NCI-H345 treated with DMSO at 0.1 percent for 48 hours (cell line): ENCODE measurements around the gene SPATA2.
"Not testable (repeated sequence)": the region's sequence is repeated elsewhere in the genome, so short reads cannot be mapped to it uniquely, and the experiment has no call there.

Source experiments
- DNase-seq: peaks from one replicate; lab custom pipeline; 2025; ENCODE audit not compliant: unreplicated experiment; lab: John Stamatoyannopoulos, UW

Gene SPATA2

DNA sequence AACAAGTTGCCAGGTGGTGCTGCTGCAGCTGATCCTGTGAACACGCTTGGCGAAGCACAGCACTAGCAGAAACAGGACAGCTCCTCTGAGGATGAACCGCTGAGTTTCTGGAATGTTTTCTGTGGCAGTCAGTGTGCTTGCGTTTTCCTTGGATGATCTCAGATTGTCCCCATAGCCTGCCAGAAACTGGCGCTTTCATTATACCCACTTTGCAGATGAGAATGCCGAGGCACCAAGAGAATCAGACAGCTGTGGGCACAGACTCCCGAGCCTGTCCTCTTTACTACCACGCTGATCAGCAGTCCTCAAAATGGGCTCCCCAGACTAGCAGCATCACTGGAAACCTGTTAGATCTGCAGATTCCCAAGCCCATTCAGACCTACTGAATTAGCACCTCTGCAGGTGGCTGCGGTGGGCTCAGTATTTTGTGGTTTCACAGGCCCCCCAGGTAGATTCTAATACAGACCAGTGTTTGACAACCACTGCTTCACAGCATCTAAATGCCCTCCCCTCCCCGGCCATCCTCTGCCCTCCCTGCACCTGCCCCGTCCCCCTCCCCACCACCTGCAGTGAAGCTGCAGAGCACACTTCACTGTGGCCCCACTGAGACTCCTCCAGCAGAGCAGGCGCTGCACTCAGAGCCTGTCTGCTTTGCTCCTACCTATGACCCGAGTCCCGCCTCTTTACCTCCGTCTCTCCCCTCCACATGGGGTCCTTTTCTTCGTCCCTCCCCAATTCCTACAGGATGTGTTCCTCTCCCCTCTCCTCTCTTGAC, 29.6 kb downstream of the SPATA2 start:
- no peak for DNase-seq

- DNase-seq = no peak
These were observed 32.0 kb downstream of the SPATA2 start for GRCh38 chr20:49883246-49883802.

- no peak for DNase-seq
These were observed 33.0 kb downstream of the SPATA2 start for GRCh38 chr20:49882171-49882970.

DNA sequence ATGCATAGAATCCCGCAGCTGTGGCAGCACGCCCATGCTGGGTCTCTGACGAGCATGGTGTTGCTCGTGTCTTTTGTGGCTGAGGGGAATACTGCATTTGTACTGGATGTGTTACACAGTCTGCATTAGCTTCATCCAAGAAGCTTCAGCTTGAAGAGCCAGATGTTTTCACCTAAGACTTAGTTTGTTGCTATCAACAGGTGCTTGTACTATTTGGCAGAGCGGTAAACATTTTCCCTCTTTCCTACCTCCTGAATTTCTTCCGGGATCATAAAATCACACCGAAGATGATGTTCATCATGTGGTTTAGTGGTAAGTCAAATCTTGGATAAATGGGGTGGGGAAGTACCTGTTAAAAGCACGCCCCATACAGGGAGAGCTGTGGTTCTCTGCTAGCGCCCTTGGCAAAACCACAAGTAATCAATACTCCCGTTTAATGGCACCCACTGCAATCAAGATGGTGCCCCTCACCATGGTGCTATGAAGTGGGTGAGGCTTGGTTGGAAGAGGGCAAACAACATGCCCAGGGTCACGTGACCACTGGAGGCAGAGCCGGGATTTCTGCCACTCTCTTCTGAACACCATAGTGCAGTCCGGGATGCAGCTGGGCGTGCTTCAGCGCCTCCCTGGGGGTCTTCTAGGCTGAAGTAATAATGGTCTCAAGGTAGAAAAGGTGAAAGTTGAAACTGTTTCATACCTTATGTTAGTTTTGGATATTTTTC, 34.4 kb downstream of the SPATA2 start:
- DNase-seq = no peak

DNA sequence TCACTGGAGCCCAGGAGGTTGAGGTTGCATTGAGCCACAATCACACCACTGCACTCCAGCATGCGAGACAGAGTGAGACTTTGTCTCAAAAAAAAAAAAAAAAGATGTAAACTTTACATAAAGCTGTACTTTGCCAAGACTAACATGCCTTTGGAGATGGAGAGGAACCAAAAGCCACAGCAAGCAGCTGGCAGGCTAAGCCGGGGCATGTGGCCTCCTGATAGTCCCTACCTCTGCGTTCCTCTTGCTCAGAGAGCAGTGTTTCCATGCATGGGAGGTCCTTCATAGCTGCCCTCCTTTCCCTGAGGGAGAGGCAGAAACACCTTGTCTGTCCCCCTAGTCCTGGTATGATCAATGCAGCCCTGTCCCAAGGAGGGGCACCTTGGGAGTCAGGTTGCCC, 35.2 kb downstream of the SPATA2 start:
- no peak for DNase-seq

DNA sequence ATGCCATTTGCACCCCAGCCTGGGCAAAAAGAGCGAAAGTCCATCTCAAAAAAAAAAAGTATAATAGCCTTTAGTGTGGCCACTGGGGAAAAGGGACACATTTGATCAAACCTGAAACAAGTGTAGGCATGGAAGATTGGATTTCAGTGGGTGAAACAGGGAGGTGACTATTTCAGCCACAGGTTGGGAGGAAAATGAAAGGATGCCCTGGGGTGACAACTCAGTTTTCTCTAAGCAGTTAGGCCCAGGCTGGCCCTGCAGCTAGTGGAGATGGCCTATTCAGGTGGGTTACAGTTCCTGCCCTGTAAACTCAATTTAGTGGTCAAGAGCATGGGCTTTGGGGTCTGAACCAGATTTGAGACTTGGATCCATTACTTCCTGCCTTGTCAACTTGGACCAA, 36.4 kb downstream of the SPATA2 start:
- DNase-seq = no peak

- no peak for DNase-seq
These were observed 37.9 kb downstream of the SPATA2 start for GRCh38 chr20:49877386-49877921.

GRCh38 chr20:49874696-49875095, 40.6 kb downstream of the SPATA2 start:
- DNase-seq = no peak

DNA sequence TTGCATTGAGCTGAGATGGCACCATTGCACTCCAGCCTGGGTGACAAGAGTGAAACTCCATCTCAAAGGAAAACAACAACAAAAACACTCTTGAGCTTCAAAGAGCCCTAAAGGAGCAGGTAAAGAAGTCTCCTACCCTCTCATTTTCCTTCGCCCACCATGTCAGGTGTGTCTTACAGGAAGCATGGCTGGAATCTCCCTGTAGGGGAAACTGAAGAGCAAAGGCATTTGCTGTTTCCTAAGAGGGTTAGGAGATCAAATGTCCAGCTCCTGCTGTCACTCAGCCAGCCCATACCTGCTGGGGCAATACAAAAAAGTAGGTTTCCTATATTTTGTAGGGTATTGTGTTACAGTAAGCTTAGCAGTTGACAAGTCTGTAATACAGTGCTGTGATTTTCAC, 43.3 kb downstream of the SPATA2 start:
- DNase-seq = no peak

GRCh38 chr20:49871391-49871948, 43.9 kb downstream of the SPATA2 start:
- DNase-seq = no peak

DNA sequence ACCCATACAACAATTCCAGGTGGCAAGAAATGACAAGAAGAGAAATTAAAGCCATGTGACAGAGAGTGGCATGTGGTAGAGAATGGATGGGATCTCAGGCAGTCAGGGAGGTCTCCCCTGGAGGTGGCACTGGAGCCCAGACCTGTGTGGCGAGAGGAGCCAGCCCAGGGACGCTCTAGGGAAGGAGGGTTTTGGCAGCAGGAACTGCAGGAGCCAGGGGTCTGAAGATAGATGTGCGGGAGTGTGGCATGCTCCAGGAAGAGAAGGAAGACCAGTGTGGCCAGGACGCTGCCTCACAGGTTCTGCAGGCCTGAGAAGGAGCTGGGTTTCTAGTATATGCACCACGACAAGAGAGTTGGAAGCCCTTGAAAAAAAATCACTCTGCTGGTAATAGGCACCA, 45.1 kb downstream of the SPATA2 start:
- no peak for DNase-seq

- no peak for DNase-seq
These were observed 46.4 kb downstream of the SPATA2 start for GRCh38 chr20:49868964-49869363.

DNA sequence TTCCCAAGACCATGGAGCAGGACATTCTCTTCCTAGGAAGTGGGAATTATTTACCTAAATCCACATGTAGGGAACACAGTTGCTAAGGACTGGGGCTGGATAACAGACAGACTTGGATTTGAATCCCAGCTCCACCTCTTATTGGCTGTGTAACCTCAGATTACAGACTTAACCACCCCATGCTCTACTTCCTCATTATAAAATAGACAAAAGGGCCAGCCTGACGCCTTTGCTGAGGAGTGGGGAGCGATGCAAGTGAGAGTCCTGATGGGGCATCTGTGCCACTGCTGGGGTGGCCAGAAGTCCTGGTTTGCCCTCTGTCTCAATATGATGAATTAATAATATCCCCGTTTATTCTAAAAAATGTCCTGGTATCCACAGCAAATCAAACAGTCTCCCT, 46.8 kb downstream of the SPATA2 start:
- no peak for DNase-seq

DNA sequence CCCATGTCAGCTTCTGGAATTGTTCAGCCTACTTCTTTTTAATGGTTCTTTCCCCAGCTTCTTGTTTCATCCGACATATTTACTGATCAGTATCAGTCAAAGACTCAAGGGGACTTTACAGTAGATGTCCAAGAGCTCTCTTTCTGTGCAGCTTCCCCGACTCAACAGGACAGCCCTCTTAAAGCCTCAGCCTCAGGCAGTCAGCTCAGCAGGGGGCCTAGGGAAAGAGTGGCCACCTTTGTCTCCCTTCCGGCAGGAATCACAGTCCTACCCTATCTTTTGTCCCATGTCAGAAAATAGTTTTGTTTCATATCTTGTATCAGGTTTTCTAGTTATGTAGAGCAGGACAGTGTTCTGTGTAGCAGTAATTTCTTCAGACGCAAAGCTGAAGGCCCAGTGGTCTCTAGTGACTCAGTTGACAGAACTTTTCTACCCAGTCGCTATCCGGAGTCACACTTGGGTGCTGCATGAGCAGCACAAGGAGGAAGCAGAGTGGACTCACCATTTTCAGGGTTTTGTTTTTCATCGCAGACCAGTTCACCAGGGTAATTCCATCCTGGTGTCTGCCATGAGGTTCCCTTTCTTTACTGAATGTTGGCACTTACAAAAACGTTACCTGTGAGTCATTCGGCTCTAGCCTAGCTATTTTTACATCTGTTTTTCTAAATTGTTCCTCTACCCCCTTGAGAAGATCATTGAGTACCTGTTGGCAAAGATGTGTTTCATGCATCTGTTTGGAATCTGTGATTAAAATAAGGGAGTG, 47.7 kb downstream of the SPATA2 start:
- no peak for DNase-seq

DNA sequence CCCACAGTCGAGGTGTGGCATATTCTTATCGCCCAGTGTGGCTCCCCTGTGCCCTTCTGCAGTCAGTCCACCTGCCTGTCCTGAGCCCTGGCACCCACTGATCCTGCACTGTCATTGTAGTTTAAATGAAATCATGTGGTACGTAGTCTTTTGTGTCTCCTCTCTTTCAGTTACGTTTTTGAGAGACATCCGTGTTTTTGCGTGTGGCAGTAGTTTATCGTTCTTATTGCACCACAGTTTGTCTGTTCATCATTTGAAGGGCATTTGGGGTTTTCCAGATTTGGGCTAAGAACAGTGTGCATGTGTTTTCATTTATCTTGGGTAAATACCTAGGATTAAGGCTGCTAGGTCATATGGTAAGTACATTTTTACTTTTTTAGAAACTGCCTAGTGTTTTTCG, 49.3 kb downstream of the SPATA2 start:
- no peak for DNase-seq

GRCh38 chr20:49865559-49865958, 49.8 kb downstream of the SPATA2 start:
- DNase-seq = no peak

DNA sequence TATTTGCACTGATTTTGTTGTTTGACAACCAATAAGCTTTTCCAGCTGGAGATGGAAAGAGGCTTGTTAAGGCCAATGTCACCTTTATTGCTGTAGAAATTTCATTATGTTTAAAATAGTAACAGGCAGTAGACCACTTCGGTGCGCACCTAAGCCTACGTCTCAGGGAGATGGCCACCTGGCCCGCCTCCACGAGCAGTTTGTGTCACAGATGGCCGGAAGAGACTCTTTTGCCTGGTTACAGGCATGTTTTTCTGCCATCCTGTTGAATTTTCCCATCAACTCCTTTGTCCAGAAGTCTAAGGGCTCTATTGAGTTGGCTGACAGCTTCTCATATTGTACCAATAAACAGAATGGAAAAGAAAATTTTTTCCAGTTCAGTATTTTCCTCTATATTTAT, 51.7 kb downstream of the SPATA2 start:
- no peak for DNase-seq

- DNase-seq = no peak
These were observed 52.6 kb downstream of the SPATA2 start for GRCh38 chr20:49862607-49863200.

GRCh38 chr20:49861232-49861631, 54.1 kb downstream of the SPATA2 start:
- DNase-seq = not testable (repeated sequence)

DNA sequence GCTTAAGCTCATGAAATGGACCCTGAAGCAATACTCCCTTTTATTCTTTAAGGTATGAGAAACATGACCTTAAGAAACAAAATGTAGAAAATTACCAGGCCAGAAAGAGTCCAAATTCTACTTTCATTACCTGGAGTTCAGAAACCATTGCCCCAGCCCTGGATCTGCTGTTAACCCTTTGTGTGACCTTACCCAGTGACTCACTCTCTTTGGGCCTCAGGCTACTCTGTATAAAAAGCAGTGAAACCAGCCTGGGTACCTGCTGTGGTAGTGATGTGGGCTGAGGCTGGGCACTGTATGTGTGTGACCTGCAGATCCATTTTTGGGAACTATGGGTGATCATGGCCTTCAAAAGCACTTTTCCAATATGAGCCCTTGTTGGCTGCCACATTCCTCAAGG, 55.5 kb downstream of the SPATA2 start:
- no peak for DNase-seq
